ENCODE measurements around the gene SDK2.

The SDK2 gene

GRCh38 chr17:73635101-73635817, 9.0 kb downstream of the SDK2 start:
- DNase-seq (ENCODE audit: low read depth, low spot score): no peak

- no peak for DNase-seq (ENCODE audit: low read depth, low spot score)
Measured at GRCh38 chr17:73634629-73635028, 9.6 kb downstream of the SDK2 start.

GRCh38 chr17:73633736-73634135, 10.5 kb downstream of the SDK2 start:
- DNase-seq (ENCODE audit: low read depth, low spot score): no peak

- no peak for DNase-seq (ENCODE audit: low read depth, low spot score)
Measured at GRCh38 chr17:73632513-73632912, 11.7 kb downstream of the SDK2 start.

GRCh38 chr17:73630965-73631595, 13.2 kb downstream of the SDK2 start:
- DNase-seq (ENCODE audit: low read depth, low spot score): no peak

GRCh38 chr17:73630531-73630930, 13.7 kb downstream of the SDK2 start:
- DNase-seq (ENCODE audit: low read depth, low spot score): peak; percentile 83

GRCh38 chr17:73628642-73629552, 15.3 kb downstream of the SDK2 start:
- peak; percentile 53 for DNase-seq (ENCODE audit: low read depth, low spot score)

GRCh38 chr17:73625991-73626673, 18.1 kb downstream of the SDK2 start:
- peak; percentile 65 for DNase-seq (ENCODE audit: low read depth, low spot score)

- peak; percentile 68 for DNase-seq (ENCODE audit: low read depth, low spot score)
Measured at GRCh38 chr17:73625006-73625405, 19.2 kb downstream of the SDK2 start.

GRCh38 chr17:73624496-73624988, 19.7 kb downstream of the SDK2 start:
- DNase-seq (ENCODE audit: low read depth, low spot score): no peak

GRCh38 chr17:73623818-73624217, 20.4 kb downstream of the SDK2 start:
- peak; percentile 69 for DNase-seq (ENCODE audit: low read depth, low spot score)

- no peak for DNase-seq (ENCODE audit: low read depth, low spot score)
Measured at GRCh38 chr17:73623247-73623646, 21.0 kb downstream of the SDK2 start.

- DNase-seq (ENCODE audit: low read depth, low spot score): no peak
Measured at GRCh38 chr17:73622381-73622780, 21.9 kb downstream of the SDK2 start.

- no peak for DNase-seq (ENCODE audit: low read depth, low spot score)
Measured at GRCh38 chr17:73621685-73622084, 22.6 kb downstream of the SDK2 start.

GRCh38 chr17:73620414-73620813, 23.8 kb downstream of the SDK2 start:
- no peak for DNase-seq (ENCODE audit: low read depth, low spot score)

- no peak for DNase-seq (ENCODE audit: low read depth, low spot score)
Measured at GRCh38 chr17:73617501-73617900, 26.7 kb downstream of the SDK2 start.

- no peak for DNase-seq (ENCODE audit: low read depth, low spot score)
Measured at GRCh38 chr17:73616873-73617404, 27.3 kb downstream of the SDK2 start.

- peak; percentile 65 for DNase-seq (ENCODE audit: low read depth, low spot score)
Measured at GRCh38 chr17:73616120-73616872, 27.9 kb downstream of the SDK2 start.

GRCh38 chr17:73614256-73614655, 30.0 kb downstream of the SDK2 start:
- no peak for DNase-seq (ENCODE audit: low read depth, low spot score)
